HL-60 (cell line): Measurements from ENCODE around the gene KCNG4.

Experiments used
- CTCF ChIP-seq: IDR thresholded peaks from one replicate; pipeline ENCODE4 v1.5.1; 2011; ENCODE audit warnings: low read length, control low read depth, inconsistent platforms; ENCODE audit not compliant: insufficient read depth
- GABPA ChIP-seq: IDR thresholded peaks from 2 replicates; pipeline ENCODE4 v1.6.1; 2012; ENCODE audit warnings: low read depth
- POLR2AphosphoS5 ChIP-seq: IDR thresholded peaks from 2 replicates; pipeline ENCODE4 v1.6.1; 2012; ENCODE audit warnings: low read depth
- REST ChIP-seq: IDR thresholded peaks from 2 replicates; pipeline ENCODE4 v1.6.1; 2012; ENCODE audit warnings: low read depth; ENCODE audit not compliant: insufficient replicate concordance

- TF ChIP-seq CTCF (no peak), POLR2AphosphoS5 (no peak), REST (no peak), GABPA (no peak)
Measured at GRCh38 chr16:84194018-84194417, 45.8 kb downstream of the KCNG4 start.
